ENCODE results near the gene RYR3. TPM values are rescaled to one million over a fixed set of nuclear protein-coding genes. Genes with fewer than 3 reads are reported as not detected.

The RYR3 gene

Small RNA genes lying within 50 kb of the gene (small RNA-seq; reads per million reads assigned to genes)
- gene RF00019 (ENCODE audit: insufficient read depth): not detected

Data from neuronal stem cell (in vitro differentiated cells).